H9 (cell line): ENCODE data around the gene CYFIP1. TPM values are rescaled to one million over a fixed set of nuclear protein-coding genes. Genes with fewer than 3 reads are reported as not detected.

Experiments
- DNase-seq: peaks from one replicate; pipeline ENCODE4 v3.0.0-alpha.2; 2017
- H2AFZ ChIP-seq: one replicate; pipeline ENCODE4 v1.6.1; 2013; ENCODE audit warnings: mild to moderate bottlenecking, low read length, control low read depth, moderate library complexity
- H2AK5ac ChIP-seq: 2 replicates; pipeline ENCODE4 v1.6.1; 2013; ENCODE audit warnings: low read length, control low read depth, mixed read lengths; ENCODE audit not compliant: insufficient read length
- H2BK120ac ChIP-seq: one replicate; pipeline ENCODE4 v1.6.1; 2013; ENCODE audit warnings: low read depth, mild to moderate bottlenecking, low read length, control low read depth, inconsistent platforms; ENCODE audit not compliant: poor library complexity, severe bottlenecking
- H2BK12ac ChIP-seq: 2 replicates; pipeline ENCODE4 v1.6.1; 2013; ENCODE audit warnings: low read length, control low read depth, mixed read lengths, low read depth; ENCODE audit not compliant: insufficient read length
- H2BK15ac ChIP-seq: 2 replicates; pipeline ENCODE4 v1.6.1; 2013; ENCODE audit warnings: low read depth, low read length, control low read depth
- H2BK20ac ChIP-seq: one replicate; pipeline ENCODE4 v1.6.1; 2013; ENCODE audit warnings: low read depth, mild to moderate bottlenecking, low read length, control low read depth, inconsistent platforms; ENCODE audit not compliant: poor library complexity, severe bottlenecking
- H2BK5ac ChIP-seq: 2 replicates; pipeline ENCODE4 v1.6.1; 2013; ENCODE audit warnings: low read length, control low read depth, mixed read lengths; ENCODE audit not compliant: insufficient read length
- H3K14ac ChIP-seq: 2 replicates; pipeline ENCODE4 v1.6.1; 2013; ENCODE audit warnings: low read length, control low read depth; ENCODE audit not compliant: insufficient read depth
- H3K18ac ChIP-seq: 2 replicates; pipeline ENCODE4 v1.6.1; 2013; ENCODE audit warnings: low read depth, mild to moderate bottlenecking, mixed read lengths, low read length, control low read depth; ENCODE audit not compliant: insufficient read length
- H3K23ac ChIP-seq: 2 replicates; pipeline ENCODE4 v1.6.1; 2013; ENCODE audit warnings: low read length, control low read depth, mixed read lengths, low read depth; ENCODE audit not compliant: insufficient read length
- H3K23me2 ChIP-seq: 2 replicates; pipeline ENCODE4 v1.6.1; 2013; ENCODE audit warnings: low read depth, mild to moderate bottlenecking, mixed read lengths, low read length, control low read depth; ENCODE audit not compliant: insufficient read length, poor library complexity, severe bottlenecking
- H3K27ac ChIP-seq: 2 replicates; pipeline ENCODE4 v1.5.1; 2013; ENCODE audit warnings: low read length, control low read depth, mixed read lengths, low read depth; ENCODE audit not compliant: insufficient read length
- H3K27me3 ChIP-seq: 2 replicates; pipeline ENCODE4 v1.6.1; 2013; ENCODE audit warnings: low read length, control low read depth, inconsistent platforms; ENCODE audit not compliant: insufficient read depth
- H3K4ac ChIP-seq: 2 replicates; pipeline ENCODE4 v1.6.1; 2013; ENCODE audit warnings: low read depth, mild to moderate bottlenecking, control low read depth, inconsistent platforms, low read length, moderate library complexity
- H3K4me1 ChIP-seq: 2 replicates; pipeline ENCODE4 v1.6.1; 2013; ENCODE audit warnings: low read length, control low read depth, inconsistent platforms; ENCODE audit not compliant: insufficient read depth
- H3K4me2 ChIP-seq: 2 replicates; pipeline ENCODE4 v1.6.1; 2013; ENCODE audit warnings: low read length, control low read depth, mixed read lengths; ENCODE audit not compliant: insufficient read length, insufficient read depth
- H3K56ac ChIP-seq: 2 replicates; pipeline ENCODE4 v1.6.1; 2013; ENCODE audit warnings: low read depth, mild to moderate bottlenecking, mixed read lengths, low read length, control low read depth; ENCODE audit not compliant: insufficient read length
- H3K79me1 ChIP-seq: 2 replicates; pipeline ENCODE4 v1.6.1; 2013; ENCODE audit warnings: low read depth, mild to moderate bottlenecking, moderate library complexity, low read length, control low read depth, inconsistent platforms; ENCODE audit not compliant: insufficient read depth, poor library complexity, severe bottlenecking
- H3K79me2 ChIP-seq: 2 replicates; pipeline ENCODE4 v1.6.1; 2013; ENCODE audit warnings: low read length, control low read depth, inconsistent platforms; ENCODE audit not compliant: insufficient read depth
- H3K9ac ChIP-seq: 2 replicates; pipeline ENCODE4 v1.6.1; 2013; ENCODE audit warnings: low read length, control low read depth, mixed read lengths; ENCODE audit not compliant: insufficient read length; ENCODE audit errors: extremely low read depth
- H3K9me3 ChIP-seq: one replicate; pipeline ENCODE4 v1.6.1; 2013; ENCODE audit warnings: low read depth, low read length, inconsistent platforms; ENCODE audit not compliant: control insufficient read depth
- H3T11ph ChIP-seq: one replicate; pipeline ENCODE4 v1.6.1; 2013; ENCODE audit warnings: mild to moderate bottlenecking, low read length, control low read depth, inconsistent platforms
- H4K20me1 ChIP-seq: one replicate; pipeline ENCODE4 v1.6.1; 2013; ENCODE audit not compliant: control insufficient read depth, insufficient read length, insufficient read depth
- H4K5ac ChIP-seq: 2 replicates; pipeline ENCODE4 v1.6.1; 2013; ENCODE audit warnings: low read depth, mild to moderate bottlenecking, mixed read lengths, low read length, control low read depth; ENCODE audit not compliant: insufficient read length
- H4K8ac ChIP-seq: replicated peaks from 2 replicates; pipeline ENCODE4 v1.6.1; 2013; ENCODE audit warnings: low read length, control low read depth, mixed read lengths, low read depth; ENCODE audit not compliant: insufficient read length
- H4K91ac ChIP-seq: 2 replicates; pipeline ENCODE4 v1.6.1; 2013; ENCODE audit warnings: low read depth, mild to moderate bottlenecking, moderate library complexity, mixed read lengths, low read length, control low read depth; ENCODE audit not compliant: insufficient read length
- H3K27ac Mint-ChIP-seq, 3 experiments: 2 replicates in 2 of 3; 3 replicates in 1 of 3; pipeline ENCODE4 v1.8.0; 2020 to 2021; ENCODE audit warnings: mixed read lengths in 3 of 3, mild to moderate bottlenecking in 1 of 3, moderate library complexity in 1 of 3
- H3K27me3 Mint-ChIP-seq: 2 replicates; pipeline ENCODE4 v1.8.0; 2021; ENCODE audit warnings: low read depth, mild to moderate bottlenecking, moderate library complexity, mixed read lengths
- H3K36me3 Mint-ChIP-seq, 3 experiments: 2 replicates in 2 of 3; 3 replicates in 1 of 3; pipeline ENCODE4 v1.8.0; 2020 to 2021; ENCODE audit warnings: low read depth in 3 of 3, mixed read lengths in 3 of 3; ENCODE audit not compliant: insufficient read depth in 1 of 3
- H3K4me1 Mint-ChIP-seq, 2 experiments: 2 replicates each; pipeline ENCODE4 v1.8.0; 2020; ENCODE audit warnings: mixed read lengths in 2 of 2
- H3K4me3 Mint-ChIP-seq, 2 experiments: 2 replicates in 1 of 2; 3 replicates in 1 of 2; pipeline ENCODE4 v1.8.0; 2020 to 2021; ENCODE audit warnings: mild to moderate bottlenecking in 2 of 2, mixed read lengths in 2 of 2, moderate library complexity in 1 of 2
- H3K9me3 Mint-ChIP-seq, 2 experiments: 2 replicates in 1 of 2; 3 replicates in 1 of 2; pipeline ENCODE4 v1.8.0; 2020; ENCODE audit warnings: mild to moderate bottlenecking in 2 of 2, mixed read lengths in 2 of 2, moderate library complexity in 1 of 2
- WGBS: extraction: QIAGEN DNeasy Blood & Tissue Kit; methylation state at CpG from one replicate; pipeline ENCODE4 v1.1.7; 2013; ENCODE audit warnings: missing lambda C conversion rate, low lambda C conversion rate, mixed read lengths; ENCODE audit not compliant: insufficient read length; ENCODE audit errors: extremely low coverage; 5-methylcytosine and 5-hydroxymethylcytosine counted together
- total RNA-seq: library from RNA; stranded (reverse); gene quantifications from 2 replicates; pipeline ENCODE4 v1.2.1, GENCODE V29; 2021
- TF ChIP-seq, protein P1 (sequence below): fragments of 200-600 bp; sonication (generic); conservative IDR thresholded peaks from 3 replicates; pipeline ENCODE4 v1.8.0; 2021; ENCODE audit warnings: antibody characterized with exemption, mild to moderate bottlenecking

The CYFIP1 gene
- total RNA-seq, 1 experiment from 2014 or later, result 71.2 TPM

DNA sequence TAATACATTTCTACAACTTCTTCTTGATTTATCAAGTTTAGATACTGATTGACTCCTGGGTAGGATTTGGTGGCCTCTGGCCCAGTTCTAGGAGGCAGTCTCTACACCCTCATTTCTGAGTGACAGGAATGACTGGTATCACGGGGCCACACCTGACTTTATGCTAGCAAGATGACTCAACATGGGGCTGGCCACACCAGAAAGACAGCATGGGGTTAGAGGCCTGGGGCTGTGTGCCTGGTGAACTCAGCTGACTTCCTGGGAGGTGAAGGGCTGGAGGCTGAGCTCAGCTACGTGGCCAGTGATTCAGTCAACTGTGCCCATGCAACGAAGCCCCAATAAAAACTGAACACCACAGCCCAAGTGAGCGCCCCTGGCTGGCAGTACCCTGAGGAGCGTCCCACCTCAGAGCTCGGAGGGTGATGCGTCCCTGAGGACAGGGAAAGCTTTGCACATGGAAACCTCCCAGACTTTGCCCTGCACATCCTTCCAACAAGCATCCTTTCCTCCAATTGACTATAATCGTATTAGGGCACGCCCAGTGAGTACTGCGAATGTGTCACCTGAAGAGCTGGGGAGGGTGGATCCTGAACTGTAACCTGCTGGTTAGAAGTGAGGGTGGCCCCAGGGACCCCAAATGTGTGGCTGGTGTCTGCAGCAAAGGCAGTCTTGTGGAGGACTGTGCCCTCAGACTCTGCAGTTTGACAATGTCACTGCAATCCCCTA, 84.5 kb downstream of the CYFIP1 start:
- Histone ChIP-seq H4K5ac (no peak overlapping the region), H3K9me3 (no peaks in the 10 kb centered on the region), H3K14ac (no peak overlapping the region), H4K20me1 (no peaks in the 10 kb centered on the region), H4K91ac (no peak overlapping the region), H3K79me1 (no peaks in the 10 kb centered on the region), H3K27ac (no peak overlapping the region), H3T11ph (no peak overlapping the region), H2BK12ac (no peak overlapping the region), H2BK20ac (no peak overlapping the region), H3K23me2 (no peaks in the 10 kb centered on the region), H3K4me1 (no peaks in the 10 kb centered on the region), H2AFZ (no peak overlapping the region), H3K56ac (no peak overlapping the region), H2AK5ac (no peak overlapping the region), H3K18ac (no peak overlapping the region), H4K8ac (no peak overlapping the region), H2BK5ac (no peak overlapping the region), H3K4ac (no peak overlapping the region), H3K27me3 (no peaks in the 10 kb centered on the region), H2BK15ac (no peak overlapping the region), H2BK120ac (no peak overlapping the region), H3K9ac (no peak overlapping the region), H3K23ac (no peak overlapping the region), H3K4me2 (no peak overlapping the region), H3K79me2 (no peaks in the 10 kb centered on the region)
- WGBS, result no CpG with 5 or more reads among the region's 10 CpGs
- H3K27ac Mint-ChIP-seq, result peak overlapping the region in 2 of 3 experiments; percentile 27 to 42; a peak in 2 of 7 replicates
- H3K36me3 Mint-ChIP-seq, result peaks cover 16 to 31% (median 27%) of the 10 kb centered on the region in 3 experiments
- no peak overlapping the region for H3K4me3 Mint-ChIP-seq
- no peaks in the 10 kb centered on the region for H3K4me1 Mint-ChIP-seq
- no peaks in the 10 kb centered on the region for H3K27me3 Mint-ChIP-seq
- DNase-seq, result no peak
- H3K9me3 Mint-ChIP-seq, result peaks cover 0 to 3% of the 10 kb centered on the region in 2 experiments; a peak in 1 of 5 replicates
- TF ChIP-seq, protein P1, sequence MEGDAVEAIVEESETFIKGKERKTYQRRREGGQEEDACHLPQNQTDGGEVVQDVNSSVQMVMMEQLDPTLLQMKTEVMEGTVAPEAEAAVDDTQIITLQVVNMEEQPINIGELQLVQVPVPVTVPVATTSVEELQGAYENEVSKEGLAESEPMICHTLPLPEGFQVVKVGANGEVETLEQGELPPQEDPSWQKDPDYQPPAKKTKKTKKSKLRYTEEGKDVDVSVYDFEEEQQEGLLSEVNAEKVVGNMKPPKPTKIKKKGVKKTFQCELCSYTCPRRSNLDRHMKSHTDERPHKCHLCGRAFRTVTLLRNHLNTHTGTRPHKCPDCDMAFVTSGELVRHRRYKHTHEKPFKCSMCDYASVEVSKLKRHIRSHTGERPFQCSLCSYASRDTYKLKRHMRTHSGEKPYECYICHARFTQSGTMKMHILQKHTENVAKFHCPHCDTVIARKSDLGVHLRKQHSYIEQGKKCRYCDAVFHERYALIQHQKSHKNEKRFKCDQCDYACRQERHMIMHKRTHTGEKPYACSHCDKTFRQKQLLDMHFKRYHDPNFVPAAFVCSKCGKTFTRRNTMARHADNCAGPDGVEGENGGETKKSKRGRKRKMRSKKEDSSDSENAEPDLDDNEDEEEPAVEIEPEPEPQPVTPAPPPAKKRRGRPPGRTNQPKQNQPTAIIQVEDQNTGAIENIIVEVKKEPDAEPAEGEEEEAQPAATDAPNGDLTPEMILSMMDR, result no peak
